Nephron (organoid): ENCODE results near the gene SBK3.

Experiments used
- H3K27ac Mint-ChIP-seq, 3 experiments: 2 replicates each; pipeline ENCODE4 v1.8.0; 2020; ENCODE audit warnings: mixed read lengths in 3 of 3, mild to moderate bottlenecking in 2 of 3, moderate library complexity in 1 of 3
- H3K27me3 Mint-ChIP-seq: 2 replicates; pipeline ENCODE4 v1.8.0; 2021; ENCODE audit warnings: low read depth, mild to moderate bottlenecking, moderate library complexity, mixed read lengths
- H3K36me3 Mint-ChIP-seq: 2 replicates; pipeline ENCODE4 v1.8.0; 2020; ENCODE audit warnings: low read depth, mixed read lengths
- H3K4me1 Mint-ChIP-seq: 2 replicates; pipeline ENCODE4 v1.8.0; 2020; ENCODE audit warnings: mixed read lengths
- H3K4me3 Mint-ChIP-seq, 3 experiments: 2 replicates each; pipeline ENCODE4 v1.8.0; 2020; ENCODE audit warnings: mild to moderate bottlenecking in 3 of 3, mixed read lengths in 3 of 3, moderate library complexity in 2 of 3
- H3K9me3 Mint-ChIP-seq: 2 replicates; pipeline ENCODE4 v1.8.0; 2020; ENCODE audit warnings: mixed read lengths
- CTCF ChIP-seq, 3 experiments: fragments of 200-600 bp; sonication (generic); IDR thresholded peaks; one replicate each; pipeline ENCODE4 v1.5.0; 2021; ENCODE audit warnings: antibody characterized with exemption in 3 of 3; ENCODE audit not compliant: unreplicated experiment in 3 of 3

SBK3 gene

GRCh38 chr19:55544776-55545439, 435 bp downstream of the SBK3 start:
- Mint-ChIP-seq H3K27me3 (peaks cover 24% of the 10 kb centered on the region), H3K27ac (peak overlapping the region in 1 of 3 experiments; percentile 32), H3K4me3 (peak overlapping the region in 1 of 3 experiments; percentile 5), H3K36me3 (no peaks in the 10 kb centered on the region), H3K4me1 (peaks cover 32% of the 10 kb centered on the region), H3K9me3 (peaks cover 7% of the 10 kb centered on the region)
- no peak for TF ChIP-seq CTCF (IDR thresholded peaks at IDR 0.05; ENCODE audit: unreplicated experiment in 3 of 3)

- Mint-ChIP-seq H3K4me1 (peaks cover 26% of the 10 kb centered on the region), H3K4me3 (no peak overlapping the region), H3K27me3 (peaks cover 21% of the 10 kb centered on the region), H3K9me3 (peaks cover 7% of the 10 kb centered on the region), H3K27ac (no peak overlapping the region), H3K36me3 (no peaks in the 10 kb centered on the region)
- no peak for TF ChIP-seq CTCF (IDR thresholded peaks at IDR 0.05; ENCODE audit: unreplicated experiment in 3 of 3)
Observed at GRCh38 chr19:55544014-55544413, 1.3 kb downstream of the SBK3 start.

GRCh38 chr19:55543567-55543966, 1.8 kb downstream of the SBK3 start:
- TF ChIP-seq CTCF (IDR thresholded peaks at IDR 0.05; ENCODE audit: unreplicated experiment in 3 of 3): no peak
- Mint-ChIP-seq H3K27me3 (peaks cover 21% of the 10 kb centered on the region), H3K9me3 (peaks cover 7% of the 10 kb centered on the region), H3K27ac (peak overlapping the region in 1 of 3 experiments; percentile 59), H3K4me1 (peaks cover 26% of the 10 kb centered on the region), H3K4me3 (no peak overlapping the region), H3K36me3 (no peaks in the 10 kb centered on the region)

- no peaks in the 10 kb centered on the region for H3K36me3 Mint-ChIP-seq
- H3K9me3 Mint-ChIP-seq: peaks cover 7% of the 10 kb centered on the region
- H3K4me1 Mint-ChIP-seq: peaks cover 19% of the 10 kb centered on the region
- no peak overlapping the region for H3K4me3 Mint-ChIP-seq
- TF ChIP-seq CTCF (IDR thresholded peaks at IDR 0.05; ENCODE audit: unreplicated experiment in 3 of 3): no peak
- peaks cover 13% of the 10 kb centered on the region for H3K27me3 Mint-ChIP-seq
- no peak overlapping the region for H3K27ac Mint-ChIP-seq
Observed at GRCh38 chr19:55542292-55542855, 3.0 kb downstream of the SBK3 start.

- H3K4me1 Mint-ChIP-seq: peaks cover 16% of the 10 kb centered on the region
- no peak overlapping the region for H3K27ac Mint-ChIP-seq
- TF ChIP-seq CTCF (IDR thresholded peaks at IDR 0.05; ENCODE audit: unreplicated experiment in 3 of 3): no peak
- H3K4me3 Mint-ChIP-seq: no peak overlapping the region
- no peaks in the 10 kb centered on the region for H3K36me3 Mint-ChIP-seq
- H3K27me3 Mint-ChIP-seq: peaks cover 13% of the 10 kb centered on the region
- peaks cover 7% of the 10 kb centered on the region for H3K9me3 Mint-ChIP-seq
Observed at GRCh38 chr19:55541091-55541490, 4.3 kb downstream of the SBK3 start.

GRCh38 chr19:55540619-55541018, 4.7 kb downstream of the SBK3 start:
- Mint-ChIP-seq H3K27me3 (peaks cover 10% of the 10 kb centered on the region), H3K4me3 (no peak overlapping the region), H3K36me3 (no peaks in the 10 kb centered on the region), H3K4me1 (peaks cover 13% of the 10 kb centered on the region), H3K27ac (no peak overlapping the region), H3K9me3 (peaks cover 7% of the 10 kb centered on the region)
- no peak for TF ChIP-seq CTCF (IDR thresholded peaks at IDR 0.05; ENCODE audit: unreplicated experiment in 3 of 3)
